Stimulated activated memory B cell treated with anti-CD40 and anti-IgM and Interleukin-4, amounts not matched to agents 10 μg/mL and 1 μg/mL and 100 μg/mL, for 72 hours (primary cell): Measurements from ENCODE around the gene DKKL1.

Experiments
- ATAC-seq: fragments of 150-1000 bp; cut with Tn5 transposase; 2 replicates; pipeline ENCODE4 v1.10.0; 2021
- H3K27ac Mint-ChIP-seq: one replicate; pipeline ENCODE4 v1.8.0; 2022; ENCODE audit warnings: mild to moderate bottlenecking, mixed read lengths
- H3K27me3 Mint-ChIP-seq: one replicate; pipeline ENCODE4 v1.8.0; 2022; ENCODE audit warnings: mixed read lengths
- H3K36me3 Mint-ChIP-seq: one replicate; pipeline ENCODE4 v1.8.0; 2022; ENCODE audit warnings: mixed read lengths
- H3K4me1 Mint-ChIP-seq: one replicate; pipeline ENCODE4 v1.8.0; 2022; ENCODE audit warnings: mixed read lengths
- H3K4me3 Mint-ChIP-seq: one replicate; pipeline ENCODE4 v1.8.0; 2022; ENCODE audit warnings: mild to moderate bottlenecking, moderate library complexity, mixed read lengths
- H3K9me3 Mint-ChIP-seq: one replicate; pipeline ENCODE4 v1.8.0; 2022; ENCODE audit warnings: mixed read lengths

The DKKL1 gene

DNA sequence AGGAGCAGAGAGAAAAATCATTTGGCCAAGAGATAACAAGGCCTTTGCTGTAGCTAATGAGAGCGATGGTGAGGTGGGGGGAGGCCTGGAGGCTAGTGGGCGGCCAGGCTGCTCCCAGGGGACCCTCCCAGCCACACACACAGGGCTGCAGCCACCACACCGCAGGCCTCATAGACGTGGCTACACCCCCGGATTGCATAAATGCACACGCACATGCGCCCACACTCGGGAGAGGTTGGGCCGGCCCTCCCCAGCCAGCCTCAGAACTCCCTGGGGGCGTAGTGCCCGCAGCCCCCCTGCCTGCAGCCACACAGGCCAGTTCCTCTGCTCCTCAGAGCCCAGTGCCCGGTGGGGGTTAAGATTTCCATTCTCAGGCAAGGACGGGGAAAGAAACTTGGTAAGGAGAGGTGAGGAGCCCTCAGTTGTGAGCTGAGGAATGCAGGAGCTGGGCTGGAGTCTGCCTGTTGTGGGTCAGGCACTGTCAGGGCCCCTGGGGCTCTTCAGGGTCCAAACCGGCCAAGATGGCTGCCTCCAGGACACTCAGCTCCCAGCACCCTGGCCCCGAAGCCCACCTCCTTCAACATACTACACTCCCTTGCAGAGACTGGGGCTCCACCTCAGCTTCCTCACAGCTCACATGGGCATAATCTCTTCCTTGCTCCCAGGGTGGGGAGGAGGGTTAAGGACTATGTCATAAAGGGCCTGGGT, 51.6 kb downstream of the DKKL1 start:
- Mint-ChIP-seq H3K4me3 (peak overlapping the region; percentile 36), H3K36me3 (no peaks in the 10 kb centered on the region), H3K27ac (peak overlapping the region; percentile 81), H3K4me1 (peaks cover 62% of the 10 kb centered on the region), H3K27me3 (peaks cover 38% of the 10 kb centered on the region), H3K9me3 (no peaks in the 10 kb centered on the region)
- ATAC-seq = peak; percentile 94

GRCh38 chr19:49415810-49416200, 52.1 kb downstream of the DKKL1 start:
- H3K4me1 Mint-ChIP-seq = peaks cover 59% of the 10 kb centered on the region
- no peaks in the 10 kb centered on the region for H3K36me3 Mint-ChIP-seq
- peak overlapping the region; percentile 81 for H3K27ac Mint-ChIP-seq
- no peaks in the 10 kb centered on the region for H3K9me3 Mint-ChIP-seq
- H3K27me3 Mint-ChIP-seq = peaks cover 43% of the 10 kb centered on the region
- H3K4me3 Mint-ChIP-seq = no peak overlapping the region
- no peak for ATAC-seq

DNA sequence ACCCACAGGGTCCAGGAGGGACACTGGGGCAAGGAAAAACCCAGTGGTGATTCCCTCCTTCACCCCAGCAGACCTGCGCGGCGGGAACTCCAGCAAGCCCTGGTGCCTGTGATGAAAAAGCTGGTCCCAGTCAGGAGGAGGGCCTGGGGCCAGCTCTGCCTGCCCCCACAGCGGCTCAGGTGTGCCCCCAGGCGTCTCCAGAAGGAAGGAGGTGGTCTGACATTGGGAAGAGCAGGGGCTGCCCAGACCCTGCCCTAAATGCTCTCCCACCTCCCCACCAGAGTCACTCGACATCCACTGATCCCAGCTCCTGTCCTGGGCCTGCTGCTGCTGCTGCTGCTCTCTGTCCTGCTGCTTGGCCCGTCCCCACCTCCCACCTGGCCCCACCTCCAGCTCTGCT, 53.4 kb downstream of the DKKL1 start:
- no peak overlapping the region for H3K4me3 Mint-ChIP-seq
- peaks cover 56% of the 10 kb centered on the region for H3K27me3 Mint-ChIP-seq
- peak overlapping the region; percentile 8 for H3K27ac Mint-ChIP-seq
- no peaks in the 10 kb centered on the region for H3K36me3 Mint-ChIP-seq
- peaks cover 62% of the 10 kb centered on the region for H3K4me1 Mint-ChIP-seq
- no peaks in the 10 kb centered on the region for H3K9me3 Mint-ChIP-seq
- ATAC-seq = no peak

DNA sequence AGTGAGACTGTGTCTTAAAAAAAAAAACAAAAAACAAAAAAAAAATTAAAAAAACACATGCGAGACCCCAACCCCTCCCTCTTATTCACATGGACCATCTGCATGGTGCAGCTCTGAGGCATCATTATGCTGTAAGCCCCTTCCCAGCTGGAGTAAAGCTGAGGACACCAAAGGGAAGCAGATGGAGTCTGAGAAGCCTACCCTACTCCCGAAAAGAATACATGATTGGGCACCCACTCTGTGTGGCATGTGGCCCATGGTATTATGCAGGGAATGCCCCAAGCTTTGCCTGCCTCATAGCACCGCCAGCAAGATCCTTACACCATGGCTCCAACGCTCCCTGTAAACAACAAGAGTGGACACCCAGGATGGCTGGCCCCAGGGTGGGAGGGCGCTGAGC, 54.8 kb downstream of the DKKL1 start:
- no peak for ATAC-seq
- no peaks in the 10 kb centered on the region for H3K36me3 Mint-ChIP-seq
- no peaks in the 10 kb centered on the region for H3K9me3 Mint-ChIP-seq
- H3K27ac Mint-ChIP-seq = no peak overlapping the region
- H3K4me1 Mint-ChIP-seq = peaks cover 61% of the 10 kb centered on the region
- peaks cover 70% of the 10 kb centered on the region for H3K27me3 Mint-ChIP-seq
- no peak overlapping the region for H3K4me3 Mint-ChIP-seq

- Mint-ChIP-seq H3K36me3 (no peaks in the 10 kb centered on the region), H3K27me3 (peaks cover 77% of the 10 kb centered on the region), H3K4me1 (peaks cover 60% of the 10 kb centered on the region), H3K27ac (no peak overlapping the region), H3K4me3 (no peak overlapping the region), H3K9me3 (no peaks in the 10 kb centered on the region)
- no peak for ATAC-seq
These were observed 55.5 kb downstream of the DKKL1 start for GRCh38 chr19:49419173-49419572.

GRCh38 chr19:49420227-49420626, 56.5 kb downstream of the DKKL1 start:
- no peak overlapping the region for H3K27ac Mint-ChIP-seq
- no peak for ATAC-seq
- H3K27me3 Mint-ChIP-seq = peaks cover 87% of the 10 kb centered on the region
- H3K9me3 Mint-ChIP-seq = no peaks in the 10 kb centered on the region
- no peak overlapping the region for H3K4me3 Mint-ChIP-seq
- H3K4me1 Mint-ChIP-seq = peaks cover 51% of the 10 kb centered on the region
- H3K36me3 Mint-ChIP-seq = no peaks in the 10 kb centered on the region

DNA sequence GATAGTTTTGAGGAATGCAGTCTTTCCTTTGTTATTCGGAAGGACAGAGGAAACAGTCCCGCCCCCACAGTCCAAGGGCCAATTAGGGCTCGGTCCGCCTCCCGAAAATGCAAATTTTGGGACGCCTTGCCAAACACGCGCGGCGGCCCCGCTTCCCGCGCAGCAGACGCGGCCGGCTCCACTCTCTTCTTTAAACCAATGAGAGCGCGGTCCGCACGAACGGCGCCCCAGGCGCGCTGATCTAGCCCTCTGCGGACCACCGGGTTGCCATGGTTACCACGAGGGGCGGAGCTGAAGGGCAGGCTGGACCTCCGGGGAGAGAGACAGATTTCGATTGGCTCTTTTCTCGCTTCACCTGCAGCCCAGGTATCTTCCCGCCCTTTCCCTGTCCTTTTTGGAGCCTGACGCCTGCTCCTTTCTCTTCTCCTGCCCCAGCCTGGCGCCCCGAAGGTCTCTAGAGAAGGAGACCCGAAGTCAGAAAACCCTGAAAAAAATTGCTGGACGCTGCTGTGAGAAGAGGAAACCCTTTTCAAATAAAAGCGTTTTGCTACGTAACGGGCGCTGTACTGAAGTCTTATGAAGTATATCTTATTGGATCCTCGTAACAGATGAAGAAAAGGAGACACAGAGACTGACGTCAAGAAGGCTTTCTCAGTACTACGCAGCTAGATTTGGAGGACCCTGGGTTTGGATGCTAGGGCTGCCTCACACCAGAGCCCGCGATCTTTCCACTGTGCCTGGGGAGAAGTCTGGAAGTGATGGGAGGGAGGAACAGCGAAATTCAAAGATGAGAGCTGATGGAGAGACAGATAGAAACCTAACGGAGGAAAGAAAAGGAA, 57.6 kb downstream of the DKKL1 start:
- H3K27ac Mint-ChIP-seq = no peak overlapping the region
- no peaks in the 10 kb centered on the region for H3K9me3 Mint-ChIP-seq
- H3K4me1 Mint-ChIP-seq = peaks cover 53% of the 10 kb centered on the region
- no peak for ATAC-seq
- H3K36me3 Mint-ChIP-seq = no peaks in the 10 kb centered on the region
- H3K4me3 Mint-ChIP-seq = peak overlapping the region; percentile 16
- peaks cover 98% of the 10 kb centered on the region for H3K27me3 Mint-ChIP-seq

GRCh38 chr19:49421878-49422202, 58.2 kb downstream of the DKKL1 start:
- Mint-ChIP-seq H3K9me3 (no peaks in the 10 kb centered on the region), H3K27me3 (peaks cover 100% of the 10 kb centered on the region), H3K36me3 (no peaks in the 10 kb centered on the region), H3K27ac (no peak overlapping the region), H3K4me1 (peaks cover 59% of the 10 kb centered on the region), H3K4me3 (peak overlapping the region; percentile 16)
- ATAC-seq = no peak

DNA sequence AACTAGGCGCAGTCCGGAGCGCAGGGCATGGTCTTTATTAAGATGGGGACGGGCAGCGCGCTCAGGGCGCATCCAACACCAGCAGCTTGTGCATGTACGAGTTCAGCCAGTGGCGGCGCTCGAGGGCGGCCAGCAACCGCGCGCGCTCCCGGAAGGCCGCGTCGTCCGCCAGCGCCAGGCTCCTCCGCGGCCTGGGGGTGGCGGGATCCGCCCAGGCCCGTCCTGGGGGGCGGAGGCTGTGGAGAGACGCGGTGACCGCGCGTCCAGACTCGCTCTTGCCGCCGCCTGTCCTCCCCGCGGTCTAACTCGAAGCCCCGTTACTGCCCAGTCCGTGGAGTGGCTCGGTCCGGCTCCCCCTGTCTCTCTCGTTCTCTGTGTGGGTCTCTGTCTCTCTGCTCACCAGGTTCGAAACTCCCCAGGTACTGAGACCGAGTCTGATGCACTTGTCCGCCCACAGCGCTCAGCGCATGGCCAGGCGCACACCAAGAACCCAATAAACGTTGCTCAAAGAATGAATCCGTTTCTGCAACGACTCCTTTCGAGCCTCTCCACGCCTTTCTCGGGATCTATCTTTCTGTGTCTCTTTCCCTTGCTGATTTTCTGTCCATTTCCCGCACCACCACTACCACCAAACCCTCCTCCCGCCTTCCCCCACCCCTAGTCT, 58.9 kb downstream of the DKKL1 start:
- Mint-ChIP-seq H3K9me3 (no peaks in the 10 kb centered on the region), H3K27ac (no peak overlapping the region), H3K4me3 (peak overlapping the region; percentile 72), H3K4me1 (peaks cover 62% of the 10 kb centered on the region), H3K36me3 (no peaks in the 10 kb centered on the region), H3K27me3 (peaks cover 100% of the 10 kb centered on the region)
- peak; percentile 22 for ATAC-seq

GRCh38 chr19:49423071-49423984, 59.7 kb downstream of the DKKL1 start, which contains the start of gene PTH2:
Gene PTH2 (minus strand): TSS chr19:49423441. CDS start chr19:49423339, 102 bp downstream.
- H3K4me3 Mint-ChIP-seq = peak within 1 kb of the TSS; percentile 72
- ATAC-seq = peak; percentile 4
- H3K9me3 Mint-ChIP-seq = no peaks in the 10 kb centered on the region
- no peak within 1 kb of the TSS for H3K27ac Mint-ChIP-seq
- no peaks in the 10 kb centered on the region for H3K36me3 Mint-ChIP-seq
- peaks cover 62% of the 10 kb centered on the region for H3K4me1 Mint-ChIP-seq
- H3K27me3 Mint-ChIP-seq = peaks cover 100% of the 10 kb centered on the region

DNA sequence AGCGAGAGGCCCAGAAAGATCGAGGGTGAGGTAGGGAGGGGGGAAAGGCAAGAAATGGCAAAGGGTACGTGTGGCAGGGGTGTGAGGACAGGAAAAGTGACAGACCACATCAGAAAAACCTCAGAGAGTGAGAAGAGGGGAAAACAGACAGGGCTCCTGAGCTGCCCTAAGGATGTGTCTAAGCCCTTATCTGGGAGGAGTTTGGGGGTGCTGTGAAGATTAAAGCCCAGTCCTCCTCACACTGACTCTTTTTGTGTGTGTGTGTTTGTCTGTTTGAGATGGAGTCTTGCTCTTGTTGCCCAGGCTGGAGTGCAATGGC, 60.3 kb downstream of the DKKL1 start:
- Mint-ChIP-seq H3K9me3 (no peaks in the 10 kb centered on the region), H3K4me1 (peaks cover 66% of the 10 kb centered on the region), H3K27me3 (peaks cover 100% of the 10 kb centered on the region), H3K4me3 (no peak overlapping the region), H3K36me3 (no peaks in the 10 kb centered on the region), H3K27ac (no peak overlapping the region)
- ATAC-seq = no peak
